Natural killer cell (primary cell): ENCODE results near the gene RNF212B. TPM values are rescaled to one million over a fixed set of nuclear protein-coding genes. Genes with fewer than 3 reads are reported as not detected.
"Not testable (repeated sequence)": the region's sequence is repeated elsewhere in the genome, so short reads cannot be mapped to it uniquely, and the experiment has no call there.

ENCODE experiments used
- ATAC-seq, 3 donors: fragments of 150-1000 bp in 2 of 3; fragments of 200-7000 bp in 1 of 3; cut with Tn5 transposase; 1 replicate in 1 of 3; 2 replicates in 2 of 3; pipeline ENCODE4 v1.10.0; 2021; ENCODE audit warnings: mild to moderate bottlenecking in 2 of 3, moderate library complexity in 2 of 3
- DNase-seq, 2 donors: peaks; one replicate each; pipeline versions ENCODE4 v3.0.0 to v3.0.0-alpha.2; 2013 to 2021; ENCODE audit warnings: mixed read lengths in 1 of 2
- H3K27ac ChIP-seq: one replicate; pipeline ENCODE4 v1.5.1; 2013; ENCODE audit warnings: mild to moderate bottlenecking, low read length
- H3K27me3 ChIP-seq: one replicate; pipeline ENCODE4 v1.6.1; 2013; ENCODE audit warnings: low read length; ENCODE audit not compliant: control insufficient read depth, insufficient read depth
- H3K36me3 ChIP-seq: one replicate; pipeline ENCODE4 v1.6.1; 2013; ENCODE audit warnings: low read length; ENCODE audit not compliant: control insufficient read depth, insufficient read depth
- H3K4me1 ChIP-seq: one replicate; pipeline ENCODE4 v1.6.1; 2013; ENCODE audit warnings: low read length; ENCODE audit not compliant: control insufficient read depth, insufficient read depth
- H3K4me3 ChIP-seq: one replicate; pipeline ENCODE4 v1.5.1; 2013; ENCODE audit warnings: low read length
- H3K9me3 ChIP-seq: one replicate; pipeline ENCODE4 v1.6.1; 2013; ENCODE audit warnings: low read length; ENCODE audit not compliant: control insufficient read depth, insufficient read depth
- H3K27ac Mint-ChIP-seq, 2 donors: one replicate each; pipeline ENCODE4 v1.8.0; 2022; ENCODE audit warnings: mild to moderate bottlenecking in 2 of 2, mixed read lengths in 2 of 2, moderate library complexity in 1 of 2
- H3K27me3 Mint-ChIP-seq, 2 donors: one replicate each; pipeline ENCODE4 v1.8.0; 2022; ENCODE audit warnings: low read depth in 2 of 2, mixed read lengths in 2 of 2
- H3K36me3 Mint-ChIP-seq: one replicate; pipeline ENCODE4 v1.8.0; 2022; ENCODE audit warnings: mixed read lengths
- H3K4me1 Mint-ChIP-seq, 2 donors: one replicate each; pipeline ENCODE4 v1.8.0; 2022; ENCODE audit warnings: mixed read lengths in 2 of 2
- H3K4me3 Mint-ChIP-seq: one replicate; pipeline ENCODE4 v1.8.0; 2022; ENCODE audit warnings: mild to moderate bottlenecking, moderate library complexity, mixed read lengths
- H3K9me3 Mint-ChIP-seq, 2 donors: one replicate each; pipeline ENCODE4 v1.8.0; 2022; ENCODE audit warnings: mixed read lengths in 2 of 2
- WGBS: methylation state at CpG from one replicate; pipeline ENCODE4 v1.1.7; 2013; ENCODE audit warnings: missing lambda C conversion rate; ENCODE audit not compliant: insufficient coverage; 5-methylcytosine and 5-hydroxymethylcytosine counted together
- intact Hi-C: fragments of 100-400 bp; cut with micrococcal nuclease; formaldehyde crosslinking; loops from one replicate; pipeline ENCODE4 v1.14.2; 2022
- total RNA-seq, 4 donors: library from RNA; stranded (reverse); fragments of 120-200 nt in 1 of 4; gene quantifications; one replicate each; pipeline versions ENCODE4 v1.2.3 to v1.2.4, GENCODE V29; 2013 to 2022
- TF ChIP-seq, protein P1 (sequence below): fragments of 200-600 bp; IDR thresholded peaks from one replicate; pipeline ENCODE4 v1.8.0; 2022; ENCODE audit warnings: antibody characterized with exemption

Gene RNF212B
- total RNA-seq, 3 donors from 2014 or later (not counting 1 experiment from before 2014, with no cell fraction given): not detected

DNA sequence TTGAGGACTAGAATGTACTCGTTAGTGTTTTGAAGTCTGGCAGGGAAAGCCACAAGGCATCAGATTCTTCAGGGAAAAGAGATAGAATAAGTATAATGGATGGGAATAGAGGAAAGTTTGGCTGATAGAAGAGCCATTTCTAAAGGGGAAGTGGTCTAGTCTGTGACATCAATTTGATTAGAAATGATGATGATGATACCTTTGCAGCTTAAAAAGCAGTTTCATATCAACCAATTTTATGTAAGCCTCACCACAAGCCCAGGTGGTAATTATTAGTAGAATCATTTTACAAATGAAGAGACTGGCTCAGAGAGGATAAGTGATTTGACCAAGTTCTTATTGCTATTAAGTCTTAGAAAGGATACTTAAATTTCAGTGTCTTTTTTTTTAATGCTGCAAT is 2.9 kb downstream of the RNF212B start:
- intact Hi-C loops: no loop called here
- no peak for ATAC-seq
- Mint-ChIP-seq H3K4me1 (peaks cover 5 to 6% of the 10 kb centered on the region in 2 donors), H3K27me3 (peaks cover 12 to 15% of the 10 kb centered on the region in 2 donors), H3K36me3 (no peaks in the 10 kb centered on the region), H3K27ac (no peak overlapping the region), H3K4me3 (no peak overlapping the region), H3K9me3 (no peaks in the 10 kb centered on the region)
- Histone ChIP-seq H3K4me1 (peaks cover 7% of the 10 kb centered on the region), H3K4me3 (no peak overlapping the region), H3K36me3 (no peaks in the 10 kb centered on the region), H3K27ac (no peak overlapping the region), H3K27me3 (peaks cover 3% of the 10 kb centered on the region), H3K9me3 (no peaks in the 10 kb centered on the region)
- TF ChIP-seq, protein P1, sequence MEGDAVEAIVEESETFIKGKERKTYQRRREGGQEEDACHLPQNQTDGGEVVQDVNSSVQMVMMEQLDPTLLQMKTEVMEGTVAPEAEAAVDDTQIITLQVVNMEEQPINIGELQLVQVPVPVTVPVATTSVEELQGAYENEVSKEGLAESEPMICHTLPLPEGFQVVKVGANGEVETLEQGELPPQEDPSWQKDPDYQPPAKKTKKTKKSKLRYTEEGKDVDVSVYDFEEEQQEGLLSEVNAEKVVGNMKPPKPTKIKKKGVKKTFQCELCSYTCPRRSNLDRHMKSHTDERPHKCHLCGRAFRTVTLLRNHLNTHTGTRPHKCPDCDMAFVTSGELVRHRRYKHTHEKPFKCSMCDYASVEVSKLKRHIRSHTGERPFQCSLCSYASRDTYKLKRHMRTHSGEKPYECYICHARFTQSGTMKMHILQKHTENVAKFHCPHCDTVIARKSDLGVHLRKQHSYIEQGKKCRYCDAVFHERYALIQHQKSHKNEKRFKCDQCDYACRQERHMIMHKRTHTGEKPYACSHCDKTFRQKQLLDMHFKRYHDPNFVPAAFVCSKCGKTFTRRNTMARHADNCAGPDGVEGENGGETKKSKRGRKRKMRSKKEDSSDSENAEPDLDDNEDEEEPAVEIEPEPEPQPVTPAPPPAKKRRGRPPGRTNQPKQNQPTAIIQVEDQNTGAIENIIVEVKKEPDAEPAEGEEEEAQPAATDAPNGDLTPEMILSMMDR: no peak
- 64% methylated on average over 1 of the region's 1 CpG for WGBS
- DNase-seq: no peak

DNA sequence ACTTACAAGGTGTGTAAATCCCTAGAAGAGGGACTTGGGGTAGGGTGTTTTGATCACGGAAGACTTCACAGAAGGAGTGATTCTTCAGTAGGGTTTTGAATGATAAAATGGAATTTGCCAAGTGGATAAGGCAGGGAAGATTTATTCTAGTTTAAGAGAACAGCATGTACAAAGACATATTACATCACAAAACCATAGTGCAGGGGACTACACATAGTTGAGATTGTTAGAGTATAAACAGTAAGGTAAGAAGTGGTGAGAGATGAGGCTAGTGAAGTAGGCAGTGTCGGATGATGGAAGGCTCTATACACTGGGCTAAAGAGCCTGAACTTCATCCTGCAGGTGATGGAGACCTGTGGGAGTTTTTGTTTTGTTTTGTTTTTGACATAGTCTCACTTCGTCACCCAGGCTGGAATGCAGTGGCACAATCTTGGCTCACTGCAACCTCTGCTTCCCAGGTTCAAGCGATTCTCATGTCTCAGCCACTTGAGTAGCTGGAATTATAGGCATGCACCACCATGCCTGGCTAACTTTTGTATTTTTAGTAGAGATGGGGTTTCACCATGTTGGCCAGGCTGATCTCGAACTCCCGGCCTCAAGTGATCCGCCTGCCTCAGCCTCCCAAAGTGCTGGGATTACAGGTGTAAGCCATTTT is 3.5 kb downstream of the RNF212B start:
- H3K27me3 ChIP-seq, H3K27ac ChIP-seq, H3K9me3 Mint-ChIP-seq, H3K4me1 ChIP-seq, ATAC-seq, H3K36me3 Mint-ChIP-seq, H3K4me3 Mint-ChIP-seq, H3K4me1 Mint-ChIP-seq, intact Hi-C loops, H3K9me3 ChIP-seq, H3K27ac Mint-ChIP-seq, H3K36me3 ChIP-seq, DNase-seq, H3K4me3 ChIP-seq: not testable (repeated sequence)
- H3K27me3 Mint-ChIP-seq: peaks cover 12 to 15% of the 10 kb centered on the region in 2 donors
- WGBS: 88% methylated on average over 7 of the region's 7 CpGs

DNA sequence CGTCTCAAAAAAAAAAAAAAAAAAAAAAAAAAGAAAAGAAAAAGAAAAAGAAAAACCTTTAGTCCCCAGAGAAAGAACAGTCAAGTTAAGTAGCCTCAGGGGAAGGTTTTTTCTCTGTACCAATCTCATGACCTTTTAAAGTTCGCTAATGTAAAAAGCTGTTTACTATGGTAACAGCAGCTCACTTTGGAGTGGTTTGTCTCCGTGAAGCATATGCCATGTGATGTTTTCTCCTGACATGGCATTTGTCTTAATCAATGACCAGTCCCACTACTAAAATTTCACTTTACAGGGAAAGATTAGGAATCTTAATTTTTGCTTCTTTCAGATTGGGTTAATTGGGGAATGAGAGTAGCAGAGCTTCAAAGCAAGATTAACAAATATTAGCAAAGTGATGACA is 4.3 kb downstream of the RNF212B start:
- no peaks in the 10 kb centered on the region for H3K36me3 Mint-ChIP-seq

DNA sequence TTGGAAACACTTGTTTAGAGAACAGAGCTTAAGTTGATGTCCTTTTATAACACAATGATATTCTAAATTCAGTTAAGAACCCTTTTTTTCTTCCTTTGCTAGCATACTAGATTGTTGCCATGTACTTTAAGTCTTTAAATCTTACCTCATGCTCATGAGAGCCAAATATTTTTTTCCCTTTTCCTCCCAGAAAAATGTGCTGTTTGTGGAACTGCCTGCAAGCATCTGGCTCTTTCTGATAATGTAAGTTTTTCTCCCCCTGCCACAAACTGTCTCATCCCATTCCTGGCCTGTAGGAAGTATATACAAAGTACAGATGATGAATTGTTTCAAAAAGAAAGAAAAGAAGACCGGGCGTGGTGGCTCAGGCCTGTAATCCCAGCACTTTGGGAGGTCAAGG is 5.3 kb downstream of the RNF212B start:
- no peak overlapping the region for H3K27ac ChIP-seq
- no peaks in the 10 kb centered on the region for H3K36me3 ChIP-seq
- no peaks in the 10 kb centered on the region for H3K9me3 Mint-ChIP-seq
- TF ChIP-seq, protein P1: no peak
- 100% methylated on average over 2 of the region's 2 CpGs for WGBS
- no peak overlapping the region for H3K4me3 Mint-ChIP-seq
- intact Hi-C loops: no loop called here
- H3K4me1 Mint-ChIP-seq: no peaks in the 10 kb centered on the region
- H3K9me3 ChIP-seq: no peaks in the 10 kb centered on the region
- H3K4me1 ChIP-seq: peaks cover 2% of the 10 kb centered on the region
- H3K27me3 ChIP-seq: no peaks in the 10 kb centered on the region
- no peak for ATAC-seq
- peaks cover 7 to 10% of the 10 kb centered on the region in 2 donors for H3K27me3 Mint-ChIP-seq
- H3K27ac Mint-ChIP-seq: no peak overlapping the region
- no peaks in the 10 kb centered on the region for H3K36me3 Mint-ChIP-seq
- H3K4me3 ChIP-seq: no peak overlapping the region
- DNase-seq: no peak

More for the DNA sequence above, 4.3 kb downstream of the RNF212B start:
- ATAC-seq (no peak), DNase-seq (no peak)
- Mint-ChIP-seq H3K27me3 (peaks cover 12 to 15% of the 10 kb centered on the region in 2 donors), H3K4me1 (peaks cover 5 to 6% of the 10 kb centered on the region in 2 donors), H3K9me3 (no peaks in the 10 kb centered on the region), H3K4me3 (no peak overlapping the region), H3K27ac (no peak overlapping the region)
- H3K4me1 ChIP-seq: peaks cover 7% of the 10 kb centered on the region
- no peak overlapping the region for H3K27ac ChIP-seq
- no peaks in the 10 kb centered on the region for H3K36me3 ChIP-seq
- H3K4me3 ChIP-seq: no peak overlapping the region
- no peaks in the 10 kb centered on the region for H3K9me3 ChIP-seq
- peaks cover 3% of the 10 kb centered on the region for H3K27me3 ChIP-seq
- TF ChIP-seq, protein P1: no peak
- intact Hi-C loops: no loop called here
- WGBS: 96% methylated on average over 2 of the region's 3 CpGs
